Activated T-cell treated with anti-CD3 and anti-CD28 coated beads for 4 hours (primary cell): ENCODE data around the gene OSER1.

ENCODE experiments used
- DNase-seq: peaks from one replicate; pipeline ENCODE4 v3.0.0-alpha.2; 2020

The OSER1 gene

DNA sequence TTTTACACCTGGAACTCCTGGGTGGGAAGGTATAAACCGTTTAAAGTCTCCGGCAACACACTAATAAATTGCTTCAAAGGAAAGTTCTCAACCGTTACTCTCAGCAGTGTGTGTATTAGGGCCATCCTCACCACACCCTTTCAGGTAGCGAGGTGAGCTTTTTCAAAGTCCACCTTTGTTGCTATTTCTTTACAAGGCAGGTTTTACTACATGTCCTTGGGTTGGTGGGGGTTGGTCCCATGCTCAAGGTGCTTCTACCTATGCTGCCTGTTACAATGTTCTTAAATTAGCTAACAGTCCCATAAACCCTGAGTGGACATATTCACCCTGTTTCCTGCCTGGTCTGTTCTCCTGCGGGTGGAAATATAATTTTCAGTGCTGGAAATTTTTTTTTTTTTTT lies 13.2 kb upstream of the OSER1 start:
- no peak for DNase-seq

DNA sequence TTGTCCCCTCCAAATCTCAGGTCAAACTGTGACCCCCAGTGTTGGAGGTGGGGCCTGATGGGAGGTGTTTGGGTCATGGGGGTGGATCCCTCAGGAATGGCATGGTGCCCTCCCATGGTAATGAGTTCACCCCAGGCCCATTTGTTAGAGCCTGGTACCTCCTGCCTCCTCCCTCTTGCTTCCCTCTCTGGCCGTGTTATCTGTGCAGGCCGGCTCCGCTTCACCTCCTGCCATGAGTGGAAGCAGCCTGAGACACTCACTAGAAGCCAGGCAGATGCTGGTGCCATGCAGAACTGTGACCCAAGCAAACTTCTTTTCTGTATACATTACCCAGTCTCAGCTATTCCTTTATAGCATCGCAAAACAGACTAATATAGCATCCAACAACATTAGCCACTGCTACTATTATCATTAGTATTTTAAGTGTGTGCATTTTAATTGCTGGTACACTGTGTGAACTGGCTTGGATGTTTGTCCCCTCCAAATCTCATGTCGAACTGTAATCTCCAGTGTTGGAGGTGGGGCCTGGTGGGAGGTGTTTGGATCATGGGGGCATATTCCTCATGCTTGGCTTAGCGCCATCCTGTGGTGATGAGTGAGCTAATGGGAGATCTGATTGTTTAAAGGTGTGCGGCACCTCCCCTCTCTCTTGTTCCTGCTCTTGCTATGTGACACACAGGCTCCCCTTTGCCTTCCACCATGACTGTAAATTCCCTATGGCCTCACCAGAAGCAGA lies 12.2 kb upstream of the OSER1 start:
- DNase-seq: no peak

DNA sequence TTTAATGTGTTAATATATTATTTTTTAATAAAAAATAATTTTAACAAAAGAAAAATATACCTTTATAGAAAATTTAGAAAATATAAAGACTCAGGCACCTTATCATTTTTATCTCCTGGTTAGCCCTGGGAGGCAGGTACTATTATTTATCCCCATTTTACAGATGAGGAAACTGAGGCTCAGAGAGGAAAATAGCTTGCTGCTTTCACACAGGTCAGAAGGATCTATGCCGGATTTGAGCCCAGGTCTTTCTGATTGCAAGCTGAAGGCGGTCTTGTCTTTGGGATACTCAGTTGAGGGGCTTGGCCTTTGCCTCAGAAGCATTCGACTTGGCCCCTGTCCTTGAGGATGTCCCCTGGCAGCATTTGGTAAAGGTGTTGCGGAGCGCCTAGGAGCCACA lies 11.5 kb upstream of the OSER1 start:
- no peak for DNase-seq

DNA sequence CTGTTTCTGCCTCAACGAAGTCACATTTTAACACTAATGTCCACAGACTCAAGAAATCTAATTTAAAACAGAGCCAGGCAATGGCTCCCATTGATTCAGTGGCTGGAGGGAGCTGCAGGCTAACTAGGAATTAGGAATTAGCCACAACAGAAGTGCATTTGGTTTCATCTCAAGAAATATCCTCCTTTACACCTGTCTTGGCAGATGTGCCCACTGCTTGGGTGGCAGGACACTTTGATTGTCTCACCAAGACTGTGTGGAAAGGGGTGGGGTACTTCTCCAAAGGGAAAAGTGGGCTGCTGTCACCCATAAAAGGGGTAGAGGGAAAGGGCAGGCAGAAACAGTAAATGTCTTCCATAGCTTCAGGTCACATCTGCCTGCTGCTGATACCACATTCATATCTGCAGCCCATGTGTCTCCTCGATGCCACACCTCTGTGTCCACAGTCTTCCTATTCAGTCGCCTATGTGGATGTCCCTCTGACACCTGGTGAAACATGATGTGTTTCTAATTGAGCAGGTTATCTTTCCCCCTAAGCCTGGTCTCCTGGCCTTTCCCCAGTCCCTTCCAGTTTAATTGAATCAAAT lies 10.9 kb upstream of the OSER1 start:
- DNase-seq: no peak

DNA sequence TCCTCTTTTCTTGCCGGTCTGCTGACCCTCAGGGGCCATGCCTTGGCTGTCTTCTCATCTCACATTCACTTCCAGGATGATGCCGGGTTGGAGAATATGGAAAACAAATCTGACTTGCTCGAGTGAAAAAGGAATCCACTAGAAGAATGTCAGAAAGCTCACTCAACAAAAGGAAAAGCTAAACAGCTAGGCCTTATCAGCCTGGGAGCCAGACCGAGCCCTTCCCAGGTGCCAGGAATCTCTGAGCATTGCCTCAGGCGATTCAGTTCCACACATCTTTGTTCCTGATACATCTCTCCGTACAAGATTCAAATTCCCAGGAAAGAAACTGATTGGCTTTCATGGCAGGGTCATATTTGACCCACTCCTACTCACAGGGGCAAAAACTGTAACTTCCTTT lies 9.2 kb upstream of the OSER1 start:
- no peak for DNase-seq

DNA sequence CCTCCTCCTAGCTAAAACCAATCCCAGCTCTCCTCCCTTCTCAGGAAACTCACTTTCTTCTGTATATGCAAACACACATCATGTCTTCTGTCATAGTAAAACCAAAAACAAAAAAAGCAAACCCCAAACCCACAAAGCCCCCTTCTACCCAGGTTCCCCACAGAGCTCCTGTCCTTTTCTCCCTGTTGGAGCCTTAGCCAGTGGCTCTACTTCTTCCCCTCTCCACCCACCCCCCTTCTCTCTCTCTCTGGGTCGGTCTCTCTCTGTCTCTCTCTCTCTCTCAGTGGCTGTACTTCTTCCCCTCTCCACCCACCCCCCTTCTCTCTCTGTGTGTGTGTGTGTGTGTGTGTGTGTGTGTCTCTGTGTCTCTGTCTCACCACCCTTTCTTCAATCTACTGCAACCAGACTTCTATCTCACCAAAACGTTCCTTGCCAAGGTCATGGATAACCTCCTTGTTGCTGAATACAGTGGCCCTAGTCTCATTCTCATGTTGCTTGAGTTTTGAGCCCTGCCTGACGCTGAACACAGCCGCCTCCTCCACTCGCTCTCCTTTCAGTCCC lies 8.7 kb upstream of the OSER1 start:
- DNase-seq: no peak

DNA sequence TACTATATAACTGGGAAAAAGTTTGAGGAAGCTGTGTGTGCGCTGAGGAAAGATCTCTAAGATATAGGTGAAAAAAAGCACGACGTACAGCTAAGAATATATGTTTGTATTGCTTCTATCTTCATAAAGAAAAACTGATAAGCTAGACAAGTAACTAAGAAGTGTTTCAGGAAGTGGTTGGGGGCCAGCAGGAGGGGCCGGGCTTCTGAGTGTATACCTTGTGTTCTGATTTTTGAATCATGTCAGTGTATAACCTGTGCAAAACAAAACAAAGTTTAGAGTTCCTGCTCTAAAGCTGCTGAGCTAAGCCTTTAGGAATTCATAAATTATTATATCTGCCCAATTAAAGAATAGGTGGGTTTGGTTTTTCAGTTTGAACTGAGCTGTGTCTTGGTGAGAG lies 7.9 kb upstream of the OSER1 start:
- no peak for DNase-seq

DNA sequence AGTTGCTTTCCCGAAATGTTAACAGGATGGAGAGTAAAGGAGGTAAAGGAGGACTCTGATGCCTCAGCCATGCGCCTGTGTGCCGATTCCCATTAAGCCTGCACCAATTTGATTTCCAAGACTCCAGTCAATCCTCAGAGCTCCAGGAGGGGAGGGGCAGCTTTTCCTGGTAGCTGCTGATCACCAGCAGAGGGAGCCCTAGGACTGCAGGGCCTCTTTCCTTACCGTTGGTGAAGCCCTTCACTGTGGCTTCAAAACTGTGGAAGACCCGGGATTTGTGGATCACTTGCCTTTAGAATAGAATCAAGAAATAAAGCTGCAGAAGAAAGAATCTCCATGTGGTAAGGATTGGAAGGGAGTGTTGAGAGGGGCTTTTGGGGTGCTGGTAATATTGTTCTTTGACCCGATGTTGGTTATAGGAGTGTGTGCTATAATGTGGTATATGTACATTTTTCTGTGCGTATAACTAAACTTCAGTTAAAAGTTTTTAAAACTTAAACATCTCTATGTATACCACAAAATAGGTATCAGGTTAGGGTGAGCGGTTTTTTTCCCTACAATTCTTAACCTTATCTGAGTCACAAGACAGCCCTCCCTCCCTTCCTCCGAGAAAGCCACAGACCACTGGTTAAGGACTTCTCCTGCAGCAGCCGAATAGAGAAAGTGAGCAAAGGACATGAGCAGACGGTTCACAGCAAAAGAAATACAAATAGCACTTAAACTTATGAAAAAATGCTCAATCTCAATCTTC lies 6.9 kb upstream of the OSER1 start:
- DNase-seq: peak; percentile 51

DNA sequence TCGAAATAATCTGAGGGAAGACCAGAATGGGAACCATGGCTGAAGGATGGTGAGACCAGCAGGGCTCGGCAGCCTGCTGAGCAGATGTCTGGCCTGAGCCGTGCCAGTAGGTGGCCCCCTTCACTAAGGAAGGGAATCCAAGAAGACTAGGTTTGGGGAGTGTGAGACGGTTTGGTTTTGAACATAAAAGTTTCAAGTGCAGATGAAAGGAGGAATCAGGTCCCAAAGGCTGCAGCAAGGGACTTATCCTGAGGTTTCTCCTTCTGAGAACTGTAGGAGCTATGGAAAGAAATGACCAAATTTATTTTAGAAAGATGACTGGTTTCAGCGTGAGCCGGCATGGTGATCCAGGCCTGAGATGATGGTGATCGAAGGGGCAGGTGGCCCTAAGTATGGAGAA lies 4.6 kb upstream of the OSER1 start:
- peak; percentile 64 for DNase-seq

DNA sequence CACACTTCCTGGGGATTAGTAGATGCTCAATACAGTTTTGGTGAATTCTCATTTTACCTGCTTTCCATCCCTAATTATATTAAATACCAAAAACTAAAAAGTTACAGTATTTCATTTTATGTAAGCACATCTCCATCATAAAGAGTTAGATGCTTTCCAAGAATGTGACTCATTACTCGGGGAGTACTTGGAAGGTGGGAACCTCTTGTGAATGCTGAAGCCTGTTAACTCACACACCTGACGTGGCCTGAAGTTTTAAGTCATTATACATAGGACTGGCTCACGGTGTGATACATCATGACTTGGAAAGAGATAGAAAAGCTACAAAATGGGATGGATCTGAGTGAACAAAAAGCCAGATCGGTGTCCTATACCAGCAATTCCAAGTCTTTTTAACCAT lies 2.2 kb upstream of the OSER1 start:
- no peak for DNase-seq

DNA sequence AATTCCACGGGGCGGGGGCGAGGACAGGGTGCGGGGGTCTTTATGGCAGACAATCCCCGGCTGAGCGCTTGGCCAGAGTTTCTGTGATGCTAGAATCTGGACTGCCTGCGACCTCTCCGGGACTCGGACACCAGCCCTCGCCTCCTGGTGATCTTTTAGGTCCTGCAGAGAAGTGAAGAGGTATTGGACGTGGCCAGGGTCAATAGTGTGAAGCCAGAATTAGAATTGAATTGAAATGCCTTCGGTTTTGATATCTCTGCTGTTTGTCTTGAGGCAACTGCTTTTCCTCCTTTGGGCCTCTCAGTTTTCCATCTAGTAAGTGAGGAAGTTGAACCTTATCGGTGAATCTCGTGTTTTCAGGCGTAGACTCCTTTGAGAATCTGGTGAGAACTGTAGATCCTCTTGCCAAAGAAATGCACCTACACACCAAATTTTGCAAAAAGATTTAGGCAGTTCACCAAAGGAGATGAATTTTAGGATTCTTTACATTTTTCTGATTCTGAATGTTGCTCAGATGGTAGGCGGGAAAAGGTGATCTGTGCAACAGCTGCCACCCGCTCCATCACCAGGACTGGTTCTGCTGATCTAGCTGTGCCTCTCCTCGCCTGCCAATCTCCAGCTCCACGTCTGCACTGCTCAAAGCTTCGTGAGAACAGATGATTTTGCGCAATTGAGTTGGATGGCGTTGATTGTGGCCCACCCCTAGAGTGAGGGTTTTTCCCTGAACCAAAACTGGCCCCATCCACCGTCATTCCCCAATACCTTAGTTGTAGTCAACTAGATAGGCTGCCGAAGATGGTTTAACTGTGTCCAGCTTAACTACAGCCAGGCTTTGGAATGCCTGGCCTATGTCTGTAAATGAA lies 837 bp upstream of the OSER1 start:
- no peak for DNase-seq

DNA sequence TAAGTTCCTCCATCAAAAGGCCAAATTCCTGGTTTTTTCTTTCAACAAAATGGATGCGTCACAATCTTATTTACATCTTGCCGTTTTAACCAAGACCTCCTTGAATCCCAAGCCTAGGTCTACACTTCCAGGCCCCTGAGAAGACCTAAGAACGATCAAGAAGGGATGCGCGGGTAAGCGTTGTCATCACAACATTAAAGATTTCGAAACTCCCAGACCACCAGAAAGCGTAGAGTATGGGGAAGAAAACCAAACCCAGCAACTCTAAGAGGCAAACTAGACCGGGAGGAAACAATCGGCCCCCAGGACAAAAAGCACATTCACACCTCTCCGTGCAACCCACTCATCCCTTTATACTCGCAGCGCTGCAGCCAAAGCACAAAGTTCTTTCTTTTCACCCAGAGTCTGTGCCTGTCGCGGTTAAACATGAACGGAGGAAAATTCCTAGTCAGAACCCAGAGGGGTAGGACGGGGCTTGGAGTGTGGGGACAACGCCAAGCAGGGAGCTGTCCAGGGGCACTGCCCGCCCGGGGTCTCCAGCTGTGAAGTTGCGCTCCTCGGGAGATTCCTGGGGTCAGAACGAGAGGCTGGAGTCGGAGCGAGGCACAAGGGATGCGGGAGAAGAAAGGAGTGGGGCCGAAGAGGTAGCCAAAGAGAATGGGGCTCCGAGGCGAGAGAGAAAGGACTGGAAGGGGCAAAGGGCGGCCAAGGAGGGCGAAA lies 725 bp downstream of the OSER1 start:
- no peak for DNase-seq

DNA sequence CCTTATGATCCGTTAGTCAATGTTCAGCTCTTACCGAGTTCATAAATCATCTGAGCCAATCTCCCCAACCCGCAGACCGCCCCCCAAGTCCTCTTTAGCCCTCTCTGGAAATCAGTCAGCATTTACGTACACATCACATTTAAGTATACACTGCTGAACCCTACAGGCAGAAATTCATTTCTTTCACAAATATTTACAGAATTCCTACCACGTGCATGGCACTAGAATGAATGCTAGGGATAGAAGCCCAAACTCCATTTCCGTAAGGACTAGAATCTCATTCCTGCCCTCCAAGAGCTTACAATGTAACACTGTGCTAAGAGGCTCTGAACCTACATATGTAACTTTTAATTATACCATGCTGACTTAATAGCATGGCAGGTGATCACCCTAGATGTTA lies 1.8 kb downstream of the OSER1 start:
- no peak for DNase-seq

DNA sequence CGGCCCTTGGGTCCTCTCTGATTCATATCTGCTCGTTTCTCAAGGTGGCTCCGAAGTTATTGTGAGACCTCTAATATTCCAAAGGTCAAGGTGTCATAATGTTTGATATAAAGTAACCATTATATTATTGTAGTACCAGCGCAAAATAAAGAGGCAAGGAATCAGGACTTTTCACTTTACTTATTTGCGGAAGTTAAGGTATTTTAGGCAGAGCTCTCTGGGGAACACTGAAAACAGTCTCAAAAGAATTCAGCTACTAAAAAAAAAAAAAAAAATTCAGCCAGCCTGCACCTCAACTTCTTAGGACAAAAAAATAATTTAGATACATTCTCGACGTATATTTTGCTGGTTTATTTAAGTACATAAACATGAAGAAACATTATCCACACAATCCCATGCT lies 2.4 kb downstream of the OSER1 start:
- no peak for DNase-seq

DNA sequence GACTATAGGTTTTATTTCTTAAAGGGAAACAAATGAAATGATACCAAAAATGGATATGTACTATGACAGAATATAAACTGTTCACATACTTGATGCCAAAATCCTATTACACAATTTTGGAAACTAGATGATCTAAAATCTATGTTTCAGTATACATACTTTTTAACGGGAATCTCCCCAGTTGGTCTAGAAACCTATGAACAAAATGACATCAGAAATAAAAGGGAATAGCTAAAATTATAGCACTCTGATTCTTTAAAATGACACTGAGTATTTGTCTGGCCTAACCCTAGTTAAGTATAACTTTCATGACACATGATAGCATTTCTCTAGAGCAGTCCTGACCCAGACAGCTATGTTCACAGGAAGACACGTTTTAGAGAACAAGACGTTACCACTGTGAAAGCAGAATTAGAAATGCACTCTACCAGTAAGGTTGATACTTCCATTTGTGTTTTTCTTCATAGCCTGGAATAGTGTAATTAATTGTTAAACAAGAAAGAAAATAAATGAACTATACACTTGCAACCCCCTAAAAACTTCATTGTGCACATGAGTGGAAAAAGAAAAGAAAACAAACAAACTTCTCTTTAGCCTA lies 3.3 kb downstream of the OSER1 start:
- no peak for DNase-seq

DNA sequence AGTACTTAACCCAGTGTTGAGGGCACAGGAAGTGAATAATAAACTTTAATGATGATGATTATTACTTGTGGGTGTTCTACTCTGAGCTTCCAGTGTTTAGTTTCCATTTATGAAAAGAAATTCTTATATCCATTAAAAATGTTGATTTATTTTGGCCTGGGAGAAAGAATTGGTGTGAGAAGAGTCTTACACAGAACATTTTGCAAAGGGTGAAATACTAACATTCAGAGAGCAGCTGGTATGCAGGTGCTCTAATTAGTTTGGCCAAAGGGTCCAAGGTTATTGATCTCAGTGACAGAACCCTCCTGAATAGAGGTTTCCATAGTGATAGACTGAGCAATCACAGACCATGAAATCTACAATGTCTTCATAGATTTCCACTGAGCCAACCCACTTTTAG lies 4.4 kb downstream of the OSER1 start:
- DNase-seq: no peak

DNA sequence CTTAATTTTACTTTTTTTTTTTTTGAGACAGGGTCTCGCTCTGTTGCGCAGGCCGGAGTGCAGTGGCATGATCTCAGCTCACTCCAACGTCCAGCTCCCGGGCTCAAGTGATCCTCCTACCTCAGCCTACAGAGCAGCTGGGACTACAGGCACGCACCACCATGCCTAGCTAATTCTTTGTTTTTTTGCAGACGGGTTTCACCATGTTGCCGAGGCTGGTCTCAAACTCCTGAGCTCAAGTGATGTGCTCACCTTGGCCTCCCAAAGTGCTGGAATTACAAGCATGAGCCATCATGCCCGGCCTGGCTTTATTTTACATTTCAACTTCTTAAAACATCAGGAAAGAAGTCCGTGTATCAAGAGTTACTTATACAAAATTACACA lies 5.7 kb downstream of the OSER1 start:
- no peak for DNase-seq

DNA sequence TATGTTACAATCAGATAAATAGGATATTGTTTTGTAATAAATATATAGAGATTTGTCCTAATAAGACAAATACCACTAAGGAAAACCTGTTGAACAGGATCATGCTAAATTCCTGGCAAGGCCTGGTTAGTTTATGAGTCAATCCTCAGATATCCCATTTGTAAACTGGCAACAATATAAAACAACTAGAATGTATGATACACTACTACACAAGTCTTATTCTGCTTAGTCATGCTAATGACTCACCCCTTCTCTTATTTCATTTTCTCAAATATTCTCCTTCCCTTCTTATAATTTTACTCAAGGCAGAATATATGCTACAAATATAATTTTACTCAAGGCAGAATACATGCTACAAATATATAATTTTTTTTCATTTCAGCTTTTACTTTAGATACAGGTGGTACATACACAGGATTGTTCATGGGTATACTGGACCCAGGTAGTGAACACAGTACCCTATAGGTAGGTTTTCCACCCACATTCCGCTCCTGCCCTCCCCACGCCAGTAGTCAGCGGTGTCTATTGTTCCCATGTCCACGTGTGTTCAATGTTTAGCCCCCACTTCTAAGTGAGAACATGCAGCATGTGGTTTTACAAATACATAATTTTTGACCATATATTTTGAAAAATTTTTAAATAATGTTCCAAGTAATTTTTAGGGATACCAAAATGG lies 6.3 kb downstream of the OSER1 start:
- no peak for DNase-seq

DNA sequence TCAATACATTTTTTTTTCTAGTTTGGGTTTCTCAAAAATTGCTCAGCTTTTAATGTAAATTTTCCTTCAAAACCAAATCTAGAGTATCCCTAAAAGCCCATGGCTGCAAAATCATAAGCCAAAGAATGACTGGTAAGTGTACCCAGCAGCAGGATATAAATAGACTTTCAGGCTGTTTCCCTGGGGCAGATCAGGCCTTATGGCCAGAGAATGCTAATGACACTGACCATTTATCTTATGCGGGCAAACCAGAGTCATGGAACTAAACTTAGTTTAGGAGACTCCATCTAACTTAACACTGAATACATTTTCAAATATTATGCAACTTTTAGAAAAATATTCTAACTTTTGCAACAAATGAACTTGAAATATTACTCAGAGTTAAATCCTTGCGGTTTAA lies 7.4 kb downstream of the OSER1 start:
- no peak for DNase-seq

DNA sequence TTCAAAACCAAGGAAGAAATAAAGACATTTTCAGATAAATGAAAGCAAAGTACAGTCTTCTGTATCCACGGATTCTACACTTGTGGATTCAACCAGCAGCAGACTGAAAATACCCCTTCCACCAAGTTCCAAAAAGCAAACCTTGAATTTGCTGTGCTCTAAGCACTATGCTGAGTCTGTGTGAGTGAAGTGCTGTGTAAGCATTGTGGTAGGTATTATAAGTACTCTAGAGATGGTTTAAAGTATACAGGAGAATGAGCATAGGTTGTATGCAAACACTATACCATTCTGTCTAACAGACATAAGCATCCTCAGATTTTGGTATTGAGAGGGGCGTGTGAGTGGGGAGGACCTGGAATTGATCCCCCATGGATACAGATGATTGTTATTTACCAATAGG lies 9.6 kb downstream of the OSER1 start:
- no peak for DNase-seq

DNA sequence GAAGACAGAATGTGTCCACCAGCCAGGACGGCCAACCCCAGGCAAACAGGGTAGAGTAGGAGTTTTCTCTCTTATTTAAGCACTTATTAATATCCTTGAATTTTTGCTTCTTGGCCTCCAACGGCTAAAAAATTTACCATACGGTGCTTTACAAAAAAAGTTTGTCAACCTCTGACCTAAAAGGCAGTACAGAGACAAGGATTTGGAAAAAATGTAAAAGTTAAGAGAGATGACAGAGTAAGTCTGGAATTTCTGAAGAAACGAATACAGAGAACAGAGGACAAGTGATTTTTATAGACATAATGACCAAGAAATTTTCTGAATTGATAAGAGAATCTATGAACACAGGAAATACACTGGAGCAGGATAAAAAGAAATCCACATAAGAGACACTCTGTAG lies 10.2 kb downstream of the OSER1 start:
- DNase-seq: no peak
